ENCODE results near the gene MACROD2.
"Not testable (repeated sequence)": the region's sequence is repeated elsewhere in the genome, so short reads cannot be mapped to it uniquely, and the experiment has no call there.

MACROD2 gene

GRCh38 chr20:15346657-15347280, 1351.5 kb downstream of the MACROD2 start:
- DNase-seq (ENCODE audit: low read depth): no peak

- peak; percentile 6 for DNase-seq (ENCODE audit: low read depth)
Observed at GRCh38 chr20:15359056-15359455, 1363.7 kb downstream of the MACROD2 start.

GRCh38 chr20:15362849-15363248, 1367.5 kb downstream of the MACROD2 start:
- DNase-seq (ENCODE audit: low read depth): no peak

GRCh38 chr20:15364781-15365180, 1369.5 kb downstream of the MACROD2 start:
- no peak for DNase-seq (ENCODE audit: low read depth)

- no peak for DNase-seq (ENCODE audit: low read depth)
Observed at GRCh38 chr20:15370370-15370769, 1375.1 kb downstream of the MACROD2 start.

- no peak for DNase-seq (ENCODE audit: low read depth)
Observed at GRCh38 chr20:15374682-15375081, 1379.4 kb downstream of the MACROD2 start.

GRCh38 chr20:15375836-15376235, 1380.5 kb downstream of the MACROD2 start:
- DNase-seq (ENCODE audit: low read depth): no peak

GRCh38 chr20:15377603-15378002, 1382.3 kb downstream of the MACROD2 start:
- not testable (repeated sequence) for DNase-seq (ENCODE audit: low read depth)

- DNase-seq (ENCODE audit: low read depth): no peak
Observed at GRCh38 chr20:15378151-15378550, 1382.8 kb downstream of the MACROD2 start.

- DNase-seq (ENCODE audit: low read depth): no peak
Observed at GRCh38 chr20:15379681-15380296, 1384.5 kb downstream of the MACROD2 start.

GRCh38 chr20:15380770-15381169, 1385.5 kb downstream of the MACROD2 start:
- no peak for DNase-seq (ENCODE audit: low read depth)

GRCh38 chr20:15387228-15387627, 1391.9 kb downstream of the MACROD2 start:
- no peak for DNase-seq (ENCODE audit: low read depth)

GRCh38 chr20:15395457-15395856, 1400.1 kb downstream of the MACROD2 start:
- DNase-seq (ENCODE audit: low read depth): no peak

- no peak for DNase-seq (ENCODE audit: low read depth)
Observed at GRCh38 chr20:15396026-15396425, 1400.7 kb downstream of the MACROD2 start.

- no peak for DNase-seq (ENCODE audit: low read depth)
Observed at GRCh38 chr20:15396900-15397299, 1401.6 kb downstream of the MACROD2 start.

GRCh38 chr20:15399781-15400180, 1404.5 kb downstream of the MACROD2 start:
- no peak for DNase-seq (ENCODE audit: low read depth)

GRCh38 chr20:15406072-15406471, 1410.8 kb downstream of the MACROD2 start:
- DNase-seq (ENCODE audit: low read depth): no peak

- DNase-seq (ENCODE audit: low read depth): no peak
Observed at GRCh38 chr20:15411781-15412180, 1416.5 kb downstream of the MACROD2 start.

GRCh38 chr20:15415908-15416307, 1420.6 kb downstream of the MACROD2 start:
- no peak for DNase-seq (ENCODE audit: low read depth)

GRCh38 chr20:15419856-15420255, 1424.5 kb downstream of the MACROD2 start:
- DNase-seq (ENCODE audit: low read depth): no peak

- no peak for DNase-seq (ENCODE audit: low read depth)
Observed at GRCh38 chr20:15422966-15423365, 1427.7 kb downstream of the MACROD2 start.

- DNase-seq (ENCODE audit: low read depth): no peak
Observed at GRCh38 chr20:15439551-15439950, 1444.2 kb downstream of the MACROD2 start.

GRCh38 chr20:15440049-15440820, 1444.9 kb downstream of the MACROD2 start:
- no peak for DNase-seq (ENCODE audit: low read depth)

All from iris pigment epithelial cell (primary cell).